22Rv1 (cell line): ENCODE measurements around the gene TNNC2.
A peak's percentile ranks its signal among the peaks of the same experiment; 100 is the strongest.

Experiments used
- H3K27ac ChIP-seq: fragments of 450-650 bp; 2 replicates; pipeline ENCODE4 v1.5.1; 2017
- CTCF ChIP-seq: fragments of 450-650 bp; IDR thresholded peaks from 2 replicates; pipeline ENCODE4 v1.5.1; 2017; ENCODE audit warnings: mild to moderate bottlenecking
- ZFX ChIP-seq: fragments of 450-650 bp; IDR thresholded peaks from 2 replicates; pipeline ENCODE4 v1.6.1; 2017; ENCODE audit warnings: antibody characterized with exemption, borderline replicate concordance

The TNNC2 gene

GRCh38 chr20:45863543-45864470 lies 36.7 kb upstream of the TNNC2 start:
- no peak overlapping the region for H3K27ac ChIP-seq
- TF ChIP-seq ZFX (no peak), CTCF (no peak)

GRCh38 chr20:45861221-45862075 lies 34.3 kb upstream of the TNNC2 start:
- no peak overlapping the region for H3K27ac ChIP-seq

DNA sequence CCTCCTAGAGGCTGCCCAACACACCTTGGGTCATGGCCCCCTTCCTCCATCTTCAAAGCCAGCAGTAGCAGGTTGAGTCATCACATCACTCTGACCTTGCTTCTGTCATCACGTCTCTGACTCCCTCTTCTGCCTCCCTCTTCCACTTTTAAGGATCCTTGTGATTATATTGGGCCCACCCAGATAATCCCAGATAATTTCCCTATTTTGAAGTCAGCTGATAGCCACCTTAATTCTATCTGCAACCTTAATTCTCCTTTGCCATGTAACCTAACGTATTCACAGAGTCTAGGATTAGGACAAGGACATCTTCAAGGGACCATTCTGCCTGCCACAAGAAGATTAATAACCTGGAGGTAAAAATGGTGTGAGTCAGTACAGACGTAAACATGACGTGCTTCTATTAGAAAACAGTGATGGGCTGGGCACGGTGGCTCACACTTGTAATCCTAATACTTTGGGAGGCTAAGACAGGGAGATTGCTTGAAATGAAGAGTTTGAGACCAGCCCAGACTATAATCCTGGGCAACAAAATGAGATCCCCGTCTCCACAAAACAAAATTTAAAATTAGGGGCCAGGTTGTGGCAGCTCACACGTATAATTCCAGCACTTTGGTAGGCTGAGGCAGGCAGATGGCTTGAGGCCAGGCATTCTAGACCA lies 33.6 kb upstream of the TNNC2 start:
- no peak overlapping the region for H3K27ac ChIP-seq

More at GRCh38 chr20:45861221-45862075, 34.3 kb upstream of the TNNC2 start:
- TF ChIP-seq CTCF, result no peak
- no peak for TF ChIP-seq ZFX

GRCh38 chr20:45859916-45860315 lies 32.8 kb upstream of the TNNC2 start:
- TF ChIP-seq ZFX, result no peak
- TF ChIP-seq CTCF, result no peak
- H3K27ac ChIP-seq, result no peak overlapping the region

More for the DNA sequence above, 33.6 kb upstream of the TNNC2 start:
- TF ChIP-seq ZFX, result no peak
- no peak for TF ChIP-seq CTCF

DNA sequence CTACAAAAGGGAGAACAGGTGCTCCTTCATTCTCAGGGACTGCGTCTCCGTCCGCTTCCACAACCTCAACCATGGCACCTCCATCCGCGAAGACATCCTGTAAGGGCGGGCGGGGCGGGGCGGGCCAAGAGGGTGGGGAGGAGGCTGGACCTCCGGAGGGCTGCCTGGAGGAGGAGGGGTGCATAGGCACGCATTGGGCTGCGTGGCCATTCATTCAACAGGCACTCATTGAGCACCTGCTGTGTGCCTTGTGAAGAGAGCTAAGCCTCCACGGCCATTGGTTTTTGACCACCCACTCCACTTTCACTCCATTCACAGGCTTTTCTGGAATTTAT lies 30.7 kb upstream of the TNNC2 start:
- TF ChIP-seq CTCF (no peak), ZFX (no peak)
- peak overlapping the region; percentile 72 for H3K27ac ChIP-seq

DNA sequence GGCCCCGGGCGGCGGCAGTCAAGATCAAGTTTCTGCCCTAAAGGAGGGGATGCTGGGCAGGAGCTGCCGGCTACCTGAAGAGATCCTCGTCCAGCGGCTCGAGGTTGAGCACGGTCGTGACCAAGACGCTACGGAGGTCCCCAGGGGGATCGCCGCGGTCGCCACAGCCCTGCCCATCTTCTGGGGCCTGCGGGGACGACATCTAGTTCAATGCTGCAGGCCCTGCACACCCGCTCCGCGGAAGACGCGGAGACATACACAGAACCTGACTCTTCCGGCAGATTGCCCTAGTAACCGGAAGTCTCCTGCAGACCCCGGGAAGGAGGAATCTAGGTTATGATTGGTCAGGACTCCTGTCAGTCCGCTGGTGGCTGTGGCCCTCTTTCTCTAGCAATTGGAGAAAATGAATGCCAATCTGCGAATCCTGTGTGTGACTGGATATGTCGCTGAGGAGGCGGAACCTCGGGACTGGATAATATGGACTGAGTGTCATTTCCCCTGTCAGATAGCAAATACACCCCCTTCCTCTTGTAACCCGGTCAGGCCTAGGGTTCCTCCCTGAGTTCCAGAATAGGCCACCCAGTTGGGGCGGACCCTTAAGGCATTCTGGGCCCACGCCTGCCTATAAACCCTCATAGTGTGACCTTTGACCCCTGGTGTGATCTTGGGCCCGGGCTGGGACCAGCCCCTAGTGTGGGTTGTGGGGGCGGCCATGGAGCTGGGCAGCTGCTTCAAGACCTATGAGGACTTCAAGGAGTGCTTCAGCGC lies 30.2 kb upstream of the TNNC2 start, which contains the start of the genes ACOT8 and ZSWIM3:
TSS of gene ACOT8 (minus strand) at position 279 of the 768 bp plus-strand sequence. CDS start at position 202, 77 bp downstream.
TSS of gene ZSWIM3 (plus strand) at position 501 of the 768 bp plus-strand sequence. CDS start at position 713, 212 bp downstream.
- TF ChIP-seq CTCF (no peak), ZFX (no peak)
- H3K27ac ChIP-seq, result peak within 1 kb of the TSS; percentile 72
